SU-DHL-6 (cell line): ENCODE results near the gene EIF3I.

Experiments used
- H2AFZ ChIP-seq: fragments of 200-600 bp; sonication (generic); 2 replicates; pipeline ENCODE4 v1.6.1; 2014; ENCODE audit warnings: low read depth, mild to moderate bottlenecking, moderate library complexity, mixed read lengths, antibody characterized with exemption, low read length; ENCODE audit not compliant: severe bottlenecking
- H3F3A ChIP-seq: fragments of 200-600 bp; shearing (Covaris generic); 2 replicates; pipeline ENCODE4 v1.6.0; 2016; ENCODE audit warnings: antibody characterized with exemption, mild to moderate bottlenecking; ENCODE audit not compliant: insufficient read depth
- H3K27ac ChIP-seq: fragments of 200-600 bp; sonication (generic); 2 replicates; pipeline ENCODE4 v1.5.1; 2016; ENCODE audit warnings: low read depth, mild to moderate bottlenecking, low read length, moderate library complexity, mixed read lengths
- H3K27me3 ChIP-seq: fragments of 200-600 bp; sonication (generic), shearing (Covaris generic); 2 replicates; pipeline ENCODE4 v1.6.0; 2014; ENCODE audit warnings: mild to moderate bottlenecking, low read length
- H3K36me3 ChIP-seq: fragments of 200-600 bp; sonication (generic); 2 replicates; pipeline ENCODE4 v1.6.1; 2014; ENCODE audit warnings: mild to moderate bottlenecking, low read length, mixed read lengths
- H3K4me2 ChIP-seq: fragments of 300-600, 200-600 bp; shearing (Covaris generic), sonication (generic); 2 replicates; pipeline ENCODE4 v1.6.0; 2014; ENCODE audit warnings: low read length, low read depth, mild to moderate bottlenecking; ENCODE audit not compliant: poor library complexity, severe bottlenecking
- H3K4me3 ChIP-seq: fragments of 200-600 bp; sonication (generic); 2 replicates; pipeline ENCODE4 v1.5.1; 2014; ENCODE audit warnings: antibody characterized with exemption, low read length, mild to moderate bottlenecking, mixed read lengths; ENCODE audit not compliant: insufficient read depth, poor library complexity, severe bottlenecking
- H3K79me2 ChIP-seq: fragments of 200-600 bp; sonication (generic); 2 replicates; pipeline ENCODE4 v1.6.1; 2014; ENCODE audit warnings: mild to moderate bottlenecking, low read length, moderate library complexity; ENCODE audit not compliant: insufficient read depth
- H3K9ac ChIP-seq: fragments of 200-600 bp; sonication (generic); 2 replicates; pipeline ENCODE4 v1.7.0; 2014; ENCODE audit warnings: mild to moderate bottlenecking, low read length
- H3K9me2 ChIP-seq: fragments of 200-600 bp; sonication (generic); replicated peaks from 2 replicates; pipeline ENCODE4 v1.6.1; 2014; ENCODE audit warnings: low read length; ENCODE audit not compliant: insufficient read depth
- H3K9me3 ChIP-seq: fragments of 200-600 bp; sonication (generic); 2 replicates; pipeline ENCODE4 v1.6.1; 2014; ENCODE audit warnings: low read length, mixed read lengths; ENCODE audit not compliant: insufficient read depth
- H4K20me1 ChIP-seq: fragments of 200-600 bp; sonication (generic); 2 replicates; pipeline ENCODE4 v1.6.1; 2014; ENCODE audit warnings: low read depth, mild to moderate bottlenecking, antibody characterized with exemption, low read length, moderate library complexity, mixed read lengths
- CTCF ChIP-seq: fragments of 200-600 bp; sonication (generic); IDR thresholded peaks from one replicate; pipeline ENCODE4 v1.5.1; 2017; ENCODE audit warnings: antibody characterized with exemption, mild to moderate bottlenecking, low read length, moderate library complexity; ENCODE audit not compliant: insufficient read depth, poor library complexity, severe bottlenecking
- EZH2phosphoT487 ChIP-seq: fragments of 200-600 bp; sonication (generic), shearing (Covaris generic); conservative IDR thresholded peaks from 2 replicates; pipeline ENCODE4 v1.6.1; 2018; ENCODE audit warnings: mild to moderate bottlenecking, antibody characterized with exemption, low read length, moderate library complexity, mixed read lengths

EIF3I gene

GRCh38 chr1:32221980-32222755, at the start of gene EIF3I, which contains the start of gene TMEM234:
EIF3I (plus strand) TSS chr1:32222407; CDS start chr1:32222442, 35 bp downstream.
TMEM234 (minus strand) TSS chr1:32222353; CDS start chr1:32222322, 31 bp downstream.
- Histone ChIP-seq H3K9me3 (no peaks in the 10 kb centered on the region), H3K9me2 (no peaks in the 10 kb centered on the region), H3K79me2 (peaks cover 22% of the 10 kb centered on the region), H3F3A (no peaks in the 10 kb centered on the region), H3K9ac (peak within 1 kb of the TSS; percentile 94), H3K27me3 (no peaks in the 10 kb centered on the region), H3K4me2 (peak within 1 kb of the TSS; percentile 98), H3K36me3 (no peaks in the 10 kb centered on the region), H4K20me1 (no peaks in the 10 kb centered on the region), H3K27ac (0 out of 2 replicates have a peak within 1 kb of the TSS, but pooled peaks have one; percentile 40), H3K4me3 (peak within 1 kb of the TSS; percentile 99), H2AFZ (peak within 1 kb of the TSS; percentile 91)
- TF ChIP-seq CTCF: no peak
- no peak for TF ChIP-seq EZH2phosphoT487

DNA sequence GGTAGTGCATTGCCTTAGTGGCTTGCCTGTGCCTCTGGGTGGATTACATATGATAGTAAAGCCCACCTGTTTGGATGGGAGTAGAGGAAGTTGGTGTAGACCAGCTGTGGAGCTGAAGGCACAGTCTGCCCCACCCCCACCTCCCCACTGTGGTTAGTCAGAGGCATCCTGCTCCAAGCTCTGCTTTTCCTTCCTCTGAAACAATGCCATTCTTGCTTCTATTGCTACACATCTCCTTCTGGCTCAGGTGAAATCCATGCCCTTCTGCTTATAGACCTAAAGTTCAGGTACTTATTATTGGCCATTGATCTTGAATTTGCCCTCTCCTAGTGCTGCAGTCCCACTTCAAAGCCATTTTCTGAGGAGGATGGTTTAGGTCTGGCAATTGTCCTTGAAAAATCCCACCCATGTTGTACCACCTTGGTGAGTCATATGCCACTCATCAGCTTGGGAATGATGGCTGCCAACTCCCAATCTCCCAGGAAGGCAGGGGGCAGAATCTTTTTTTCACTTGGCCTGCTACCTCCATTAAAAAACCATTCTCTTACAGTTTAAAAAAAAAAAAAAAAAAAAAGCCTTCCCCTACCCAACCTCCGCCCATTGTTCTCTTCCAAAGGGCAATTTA, 49.5 kb upstream of the EIF3I start:
- H3K9me3 ChIP-seq: no peaks in the 10 kb centered on the region
- TF ChIP-seq CTCF: no peak
- TF ChIP-seq EZH2phosphoT487: no peak
- no peak overlapping the region for H3K9ac ChIP-seq
- H3K36me3 ChIP-seq: peaks cover 6% of the 10 kb centered on the region; the same call in 1 of the 2 replicates
- H3K27me3 ChIP-seq: no peaks in the 10 kb centered on the region
- H3K79me2 ChIP-seq: no peaks in the 10 kb centered on the region
- H3F3A ChIP-seq: peaks cover 6% of the 10 kb centered on the region
- H3K4me3 ChIP-seq: no peak overlapping the region
- no peaks in the 10 kb centered on the region for H4K20me1 ChIP-seq
- no peak overlapping the region for H3K4me2 ChIP-seq
- H3K27ac ChIP-seq: no peak overlapping the region
- H2AFZ ChIP-seq: no peak overlapping the region
- no peaks in the 10 kb centered on the region for H3K9me2 ChIP-seq

GRCh38 chr1:32178380-32179192, 43.6 kb upstream of the EIF3I start:
- peak overlapping the region; percentile 85 for H2AFZ ChIP-seq
- H3K36me3 ChIP-seq: peaks cover 4% of the 10 kb centered on the region
- H3F3A ChIP-seq: peaks cover 30% of the 10 kb centered on the region
- peak overlapping the region; percentile 69 for H3K27ac ChIP-seq
- peak overlapping the region; percentile 89 for H3K4me2 ChIP-seq
- peak overlapping the region; percentile 90 for H3K9ac ChIP-seq
- no peaks in the 10 kb centered on the region for H4K20me1 ChIP-seq
- H3K9me3 ChIP-seq: no peaks in the 10 kb centered on the region
- peaks cover 32% of the 10 kb centered on the region for H3K79me2 ChIP-seq
- peak overlapping the region; percentile 89 for H3K4me3 ChIP-seq
- no peaks in the 10 kb centered on the region for H3K27me3 ChIP-seq
- no peak for TF ChIP-seq EZH2phosphoT487
- no peak for TF ChIP-seq CTCF
- H3K9me2 ChIP-seq: no peaks in the 10 kb centered on the region
